ENCODE measurements around the gene SLC8A3. TPM values are rescaled to one million over a fixed set of nuclear protein-coding genes. Genes with fewer than 3 reads are reported as not detected.

The SLC8A3 gene
- total RNA-seq, 1 donor from 2014 or later = 9.8 TPM

- H3K27me3 Mint-ChIP-seq (ENCODE audit: unreplicated experiment) = no peaks in the 10 kb centered on the region
- H3K36me3 Mint-ChIP-seq (ENCODE audit: unreplicated experiment) = no peaks in the 10 kb centered on the region
- no peak for DNase-seq
- H3K9me3 Mint-ChIP-seq (ENCODE audit: unreplicated experiment) = peaks cover 1% of the 10 kb centered on the region
- H3K4me1 Mint-ChIP-seq (ENCODE audit: low read depth, unreplicated experiment) = peaks cover 16% of the 10 kb centered on the region
- H3K4me3 Mint-ChIP-seq (ENCODE audit: unreplicated experiment) = no peak overlapping the region
- H3K27ac Mint-ChIP-seq (ENCODE audit: unreplicated experiment) = no peak overlapping the region
- no peak for TF ChIP-seq CTCF (IDR thresholded peaks at IDR 0.05; ENCODE audit: partially characterized antibody, unreplicated experiment)
Measured at GRCh38 chr14:70080076-70080475, 108.7 kb downstream of the SLC8A3 start.

GRCh38 chr14:70078329-70078728, 110.4 kb downstream of the SLC8A3 start:
- H3K4me3 Mint-ChIP-seq (ENCODE audit: unreplicated experiment) = no peak overlapping the region
- no peaks in the 10 kb centered on the region for H3K36me3 Mint-ChIP-seq (ENCODE audit: unreplicated experiment)
- peaks cover 16% of the 10 kb centered on the region for H3K4me1 Mint-ChIP-seq (ENCODE audit: low read depth, unreplicated experiment)
- H3K27me3 Mint-ChIP-seq (ENCODE audit: unreplicated experiment) = no peaks in the 10 kb centered on the region
- DNase-seq = no peak
- H3K27ac Mint-ChIP-seq (ENCODE audit: unreplicated experiment) = no peak overlapping the region
- no peak for TF ChIP-seq CTCF (IDR thresholded peaks at IDR 0.05; ENCODE audit: partially characterized antibody, unreplicated experiment)
- H3K9me3 Mint-ChIP-seq (ENCODE audit: unreplicated experiment) = peaks cover 1% of the 10 kb centered on the region

- no peak for TF ChIP-seq CTCF (IDR thresholded peaks at IDR 0.05; ENCODE audit: partially characterized antibody, unreplicated experiment)
- Mint-ChIP-seq H3K27me3 (ENCODE audit: unreplicated experiment) (no peaks in the 10 kb centered on the region), H3K9me3 (ENCODE audit: unreplicated experiment) (peaks cover 1% of the 10 kb centered on the region), H3K36me3 (ENCODE audit: unreplicated experiment) (no peaks in the 10 kb centered on the region), H3K4me1 (ENCODE audit: low read depth, unreplicated experiment) (peaks cover 16% of the 10 kb centered on the region), H3K27ac (ENCODE audit: unreplicated experiment) (peak overlapping the region; percentile 63), H3K4me3 (ENCODE audit: unreplicated experiment) (peak overlapping the region; percentile 14)
- no peak for DNase-seq
Measured at GRCh38 chr14:70077720-70078119, 111.0 kb downstream of the SLC8A3 start.

GRCh38 chr14:70077005-70077404, 111.7 kb downstream of the SLC8A3 start:
- H3K9me3 Mint-ChIP-seq (ENCODE audit: unreplicated experiment) = peaks cover 1% of the 10 kb centered on the region

More at GRCh38 chr14:70077005-70077404, 111.7 kb downstream of the SLC8A3 start:
- no peak for DNase-seq
- H3K27ac Mint-ChIP-seq (ENCODE audit: unreplicated experiment) = no peak overlapping the region
- no peaks in the 10 kb centered on the region for H3K36me3 Mint-ChIP-seq (ENCODE audit: unreplicated experiment)
- TF ChIP-seq CTCF (IDR thresholded peaks at IDR 0.05; ENCODE audit: partially characterized antibody, unreplicated experiment) = no peak
- H3K27me3 Mint-ChIP-seq (ENCODE audit: unreplicated experiment) = no peaks in the 10 kb centered on the region
- peaks cover 16% of the 10 kb centered on the region for H3K4me1 Mint-ChIP-seq (ENCODE audit: low read depth, unreplicated experiment)
- no peak overlapping the region for H3K4me3 Mint-ChIP-seq (ENCODE audit: unreplicated experiment)
